GM03348 (cell line): ENCODE results near the gene IL27RA.

Source experiments
- DNase-seq: peaks from one replicate; pipeline ENCODE4 v3.0.0; 2012; ENCODE audit warnings: low spot score

The IL27RA gene

GRCh38 chr19:14031719-14032480 lies at the start of gene IL27RA:
TSS of gene IL27RA (plus strand) at chr19:14031762. CDS start at chr19:14031873, 111 bp downstream.
- DNase-seq = peak; percentile 58

- no peak for DNase-seq
Observed at GRCh38 chr19:13981988-13982501, 49.5 kb upstream of the IL27RA start.

GRCh38 chr19:13982773-13983172 lies 48.8 kb upstream of the IL27RA start:
- no peak for DNase-seq

- DNase-seq = no peak
Observed at GRCh38 chr19:13983213-13983889, 48.2 kb upstream of the IL27RA start.

GRCh38 chr19:13984186-13984585 lies 47.4 kb upstream of the IL27RA start:
- DNase-seq = no peak

- DNase-seq = no peak
Observed at GRCh38 chr19:13984875-13985741, 46.5 kb upstream of the IL27RA start.

GRCh38 chr19:13985771-13986347 lies 45.7 kb upstream of the IL27RA start:
- no peak for DNase-seq

- peak; percentile 97 for DNase-seq
Observed at GRCh38 chr19:13986348-13986904, 45.1 kb upstream of the IL27RA start.

- DNase-seq = no peak
Observed at GRCh38 chr19:13987101-13987890, 44.3 kb upstream of the IL27RA start.

GRCh38 chr19:13989487-13989886 lies 42.1 kb upstream of the IL27RA start:
- no peak for DNase-seq

- no peak for DNase-seq
Observed at GRCh38 chr19:13990085-13990484, 41.5 kb upstream of the IL27RA start.

- DNase-seq = no peak
Observed at GRCh38 chr19:13992025-13992424, 39.5 kb upstream of the IL27RA start.

GRCh38 chr19:13993590-13994300 lies 37.8 kb upstream of the IL27RA start:
- no peak for DNase-seq

- DNase-seq = peak; percentile 82
Observed at GRCh38 chr19:13995017-13995728, 36.4 kb upstream of the IL27RA start.

- peak; percentile 1 for DNase-seq
Observed at GRCh38 chr19:13995878-13996765, 35.4 kb upstream of the IL27RA start.

- peak; percentile 0 for DNase-seq
Observed at GRCh38 chr19:13996928-13997630, 34.5 kb upstream of the IL27RA start.

- peak; percentile 0 for DNase-seq
Observed at GRCh38 chr19:13997631-13997962, 34.0 kb upstream of the IL27RA start.

- DNase-seq = no peak
Observed at GRCh38 chr19:13998426-13998825, 33.1 kb upstream of the IL27RA start.
